Left ventricle myocardium inferior (tissue), 1 donor: ENCODE results near the gene TMEM242. TPM values are rescaled to one million over a fixed set of nuclear protein-coding genes. Genes with fewer than 3 reads are reported as not detected.

ENCODE experiments used
- DNase-seq: peaks from one replicate; pipeline ENCODE4 v3.0.0-alpha.2; 2020
- H3K27ac ChIP-seq: fragments of 200-600 bp; replicated peaks from 2 replicates; pipeline ENCODE4 v1.8.0; 2021
- H3K27me3 ChIP-seq: fragments of 200-600 bp; 2 replicates; pipeline ENCODE4 v1.8.0; 2021; ENCODE audit warnings: low read depth
- H3K36me3 ChIP-seq: fragments of 200-600 bp; 2 replicates; pipeline ENCODE4 v1.8.0; 2021
- H3K4me1 ChIP-seq: fragments of 200-600 bp; 2 replicates; pipeline ENCODE4 v1.8.0; 2021
- H3K4me3 ChIP-seq: fragments of 200-600 bp; 2 replicates; pipeline ENCODE4 v1.8.0; 2021; ENCODE audit warnings: mild to moderate bottlenecking, moderate library complexity
- H3K9me3 ChIP-seq: fragments of 200-600 bp; replicated peaks from 2 replicates; pipeline ENCODE4 v1.8.0; 2021
- intact Hi-C: fragments of 100-400 bp; cut with micrococcal nuclease; formaldehyde crosslinking; loops from one replicate; pipeline ENCODE4 v1.11.0; 2022
- total RNA-seq: library from RNA; stranded (reverse); fragmentation: NEBNext Ultra II Directional; extraction: Animal tissue kit (Norgen Biotek cat#: 25700); gene quantifications from one replicate; pipeline ENCODE4 v1.2.1, GENCODE V29; 2021
- TF ChIP-seq, protein P1 (sequence below): fragments of 200-600 bp; IDR thresholded peaks from 2 replicates; pipeline ENCODE4 v1.8.0; 2021; ENCODE audit warnings: antibody characterized with exemption, mild to moderate bottlenecking, borderline replicate concordance
- donor health status: DM: no; HTN: yes; CAD: no; lungs with severe emphysema.

TMEM242 gene
- total RNA-seq, 1 donor from 2014 or later: 19.8 TPM

DNA sequence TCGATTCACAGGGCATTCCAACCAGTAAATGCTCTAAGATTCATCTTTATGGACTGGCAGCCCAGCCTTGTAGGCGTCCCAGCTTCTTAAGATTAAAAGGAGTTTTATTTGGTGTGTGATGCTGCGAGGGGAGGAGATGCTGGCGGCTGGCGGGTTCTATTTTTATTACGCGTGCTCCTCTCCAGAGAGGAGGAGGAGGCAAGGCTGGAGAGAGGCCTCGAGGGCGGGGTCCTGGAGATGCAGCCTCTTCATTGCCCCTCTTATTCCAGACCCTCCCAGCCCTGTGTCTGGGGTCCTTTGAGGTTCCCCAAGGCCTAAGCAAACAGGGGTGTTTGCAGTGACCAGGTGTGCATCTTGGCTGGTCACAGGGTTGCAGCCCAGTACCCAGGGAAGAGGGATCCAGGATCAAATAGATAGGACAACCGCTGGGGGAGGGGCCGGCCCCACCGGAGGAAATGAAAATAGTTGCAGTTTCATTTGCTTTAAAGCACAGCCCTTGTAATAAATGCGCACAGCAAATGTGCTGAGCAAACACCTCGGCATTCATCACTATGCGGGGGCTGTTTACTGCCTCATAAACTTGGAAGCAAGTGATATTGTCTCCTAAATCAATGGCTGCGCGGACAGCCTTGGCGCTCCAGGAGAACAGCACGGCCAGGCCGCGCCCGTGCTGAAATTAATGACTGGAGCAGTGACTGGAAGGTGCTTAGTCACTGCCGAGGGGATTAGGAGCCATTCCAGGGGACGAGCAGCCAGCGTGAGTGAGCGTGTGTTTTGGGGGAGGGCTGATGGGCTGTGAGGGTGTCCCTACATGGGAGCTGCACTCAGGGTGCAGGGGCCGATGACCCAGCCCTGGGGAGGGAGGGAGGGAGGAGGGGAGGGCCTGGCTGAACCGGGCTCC is 83.0 kb downstream of the TMEM242 start:
- no peaks in the 10 kb centered on the region for H3K27me3 ChIP-seq
- peaks cover 48% of the 10 kb centered on the region for H3K4me1 ChIP-seq
- peak overlapping the region; percentile 47 for H3K4me3 ChIP-seq
- no peaks in the 10 kb centered on the region for H3K36me3 ChIP-seq
- peak overlapping the region; percentile 61 for H3K27ac ChIP-seq
- DNase-seq: no peak
- TF ChIP-seq, protein P1, sequence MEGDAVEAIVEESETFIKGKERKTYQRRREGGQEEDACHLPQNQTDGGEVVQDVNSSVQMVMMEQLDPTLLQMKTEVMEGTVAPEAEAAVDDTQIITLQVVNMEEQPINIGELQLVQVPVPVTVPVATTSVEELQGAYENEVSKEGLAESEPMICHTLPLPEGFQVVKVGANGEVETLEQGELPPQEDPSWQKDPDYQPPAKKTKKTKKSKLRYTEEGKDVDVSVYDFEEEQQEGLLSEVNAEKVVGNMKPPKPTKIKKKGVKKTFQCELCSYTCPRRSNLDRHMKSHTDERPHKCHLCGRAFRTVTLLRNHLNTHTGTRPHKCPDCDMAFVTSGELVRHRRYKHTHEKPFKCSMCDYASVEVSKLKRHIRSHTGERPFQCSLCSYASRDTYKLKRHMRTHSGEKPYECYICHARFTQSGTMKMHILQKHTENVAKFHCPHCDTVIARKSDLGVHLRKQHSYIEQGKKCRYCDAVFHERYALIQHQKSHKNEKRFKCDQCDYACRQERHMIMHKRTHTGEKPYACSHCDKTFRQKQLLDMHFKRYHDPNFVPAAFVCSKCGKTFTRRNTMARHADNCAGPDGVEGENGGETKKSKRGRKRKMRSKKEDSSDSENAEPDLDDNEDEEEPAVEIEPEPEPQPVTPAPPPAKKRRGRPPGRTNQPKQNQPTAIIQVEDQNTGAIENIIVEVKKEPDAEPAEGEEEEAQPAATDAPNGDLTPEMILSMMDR: no peak
- intact Hi-C loops: no loop called here
- H3K9me3 ChIP-seq: no peaks in the 10 kb centered on the region

GRCh38 chr6:157239671-157240058 is 83.7 kb downstream of the TMEM242 start:
- Histone ChIP-seq H3K4me1 (peaks cover 48% of the 10 kb centered on the region), H3K4me3 (no peak overlapping the region), H3K27me3 (no peaks in the 10 kb centered on the region), H3K9me3 (no peaks in the 10 kb centered on the region), H3K27ac (peak overlapping the region; percentile 61), H3K36me3 (no peaks in the 10 kb centered on the region)
- TF ChIP-seq, protein P1: no peak
- intact Hi-C loops: no loop called here
- no peak for DNase-seq

Other genes with a start within 250 kb of the TMEM242 start
- 10.0 TPM for gene ZDHHC14, start 57.7 kb upstream of the TMEM242 start, total RNA-seq